H7 (cell line): ENCODE measurements around the gene EFCAB13. TPM values are rescaled to one million over a fixed set of nuclear protein-coding genes. Genes with fewer than 3 reads are reported as not detected.

ENCODE experiments used
- total RNA-seq: library from RNA; depleted of rRNA; stranded (reverse); fragments of >200 nt; shearing (Covaris generic); gene quantifications from 2 replicates; pipeline ENCODE4 v1.2.3, GENCODE V29; 2014; rRNA removed

Gene EFCAB13
- total RNA-seq, 1 experiment from 2014 or later, result 2.3 TPM

Other genes starting within 250 kb of the EFCAB13 start
- 45.9 and 67.7 TPM in 2 replicates for gene CDC27, start 134.7 kb upstream of the EFCAB13 start, total RNA-seq
- gene MYL4, start 114.6 kb upstream of the EFCAB13 start, total RNA-seq, result not detected in 2 replicates
- gene ITGB3, start 70.1 kb upstream of the EFCAB13 start, total RNA-seq, result 0.07 and 0.35 TPM in 2 replicates
- 36.0 and 43.5 TPM in 2 replicates for gene NPEPPS, start 207.2 kb downstream of the EFCAB13 start, total RNA-seq